Immature natural killer cell (primary cell): ENCODE data around the gene MYL2. TPM values are rescaled to one million over a fixed set of nuclear protein-coding genes. Genes with fewer than 3 reads are reported as not detected.
A peak's percentile ranks its signal among the peaks of the same experiment; 100 is the strongest.
"Not testable (repeated sequence)": the region's sequence is repeated elsewhere in the genome, so short reads cannot be mapped to it uniquely, and the experiment has no call there.

Experiments used
- DNase-seq, 3 donors: peaks; one replicate each; pipeline ENCODE4 v3.0.0; 2022; ENCODE audit warnings: mixed read lengths in 1 of 3
- H3K27ac Mint-ChIP-seq, 6 donors: one replicate each; pipeline ENCODE4 v1.8.0; 2020; ENCODE audit warnings: mixed read lengths in 6 of 6, mild to moderate bottlenecking in 5 of 6, inconsistent platforms in 4 of 6, moderate library complexity in 3 of 6
- H3K27me3 Mint-ChIP-seq, 3 donors: one replicate each; pipeline ENCODE4 v1.8.0; 2020 to 2021; ENCODE audit warnings: low read depth in 3 of 3, mild to moderate bottlenecking in 3 of 3, mixed read lengths in 3 of 3, moderate library complexity in 3 of 3, inconsistent platforms in 1 of 3
- H3K36me3 Mint-ChIP-seq, 3 donors: one replicate each; pipeline ENCODE4 v1.8.0; 2020; ENCODE audit warnings: mixed read lengths in 3 of 3, inconsistent platforms in 2 of 3, mild to moderate bottlenecking in 2 of 3
- H3K4me1 Mint-ChIP-seq, 2 donors: one replicate each; pipeline ENCODE4 v1.8.0; 2020; ENCODE audit warnings: inconsistent platforms in 2 of 2, mild to moderate bottlenecking in 2 of 2, mixed read lengths in 2 of 2, moderate library complexity in 1 of 2
- H3K4me3 Mint-ChIP-seq, 5 donors: one replicate each; pipeline ENCODE4 v1.8.0; 2020; ENCODE audit warnings: mild to moderate bottlenecking in 5 of 5, mixed read lengths in 5 of 5, inconsistent platforms in 3 of 5, moderate library complexity in 3 of 5
- H3K9me3 Mint-ChIP-seq, 6 donors: one replicate each; pipeline ENCODE4 v1.8.0; 2020; ENCODE audit warnings: mild to moderate bottlenecking in 6 of 6, mixed read lengths in 6 of 6, inconsistent platforms in 4 of 6, moderate library complexity in 3 of 6
- polyA plus RNA-seq, 3 donors: library from polyadenylated mRNA; unstranded; fragments of 300-500 nt; fragmentation: Illumina TruSeq; gene quantifications; one replicate each; pipeline ENCODE4 v1.2.3, GENCODE V29; 2021

Gene MYL2, protein sequence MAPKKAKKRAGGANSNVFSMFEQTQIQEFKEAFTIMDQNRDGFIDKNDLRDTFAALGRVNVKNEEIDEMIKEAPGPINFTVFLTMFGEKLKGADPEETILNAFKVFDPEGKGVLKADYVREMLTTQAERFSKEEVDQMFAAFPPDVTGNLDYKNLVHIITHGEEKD
- polyA plus RNA-seq = not detected

GRCh38 chr12:110920324-110920910, at the start of gene MYL2:
Gene MYL2, minus strand, starts transcription at chr12:110920579. Its CDS starts 50 bp downstream, at chr12:110920529.
- no peak for DNase-seq
- no peak within 1 kb of the TSS for H3K4me3 Mint-ChIP-seq
- H3K27me3 Mint-ChIP-seq = peaks cover 0 to 3% (median 3%) of the 10 kb centered on the region in 3 donors
- H3K4me1 Mint-ChIP-seq = no peaks in the 10 kb centered on the region
- no peak within 1 kb of the TSS for H3K27ac Mint-ChIP-seq
- no peaks in the 10 kb centered on the region for H3K9me3 Mint-ChIP-seq
- no peaks in the 10 kb centered on the region for H3K36me3 Mint-ChIP-seq

DNA sequence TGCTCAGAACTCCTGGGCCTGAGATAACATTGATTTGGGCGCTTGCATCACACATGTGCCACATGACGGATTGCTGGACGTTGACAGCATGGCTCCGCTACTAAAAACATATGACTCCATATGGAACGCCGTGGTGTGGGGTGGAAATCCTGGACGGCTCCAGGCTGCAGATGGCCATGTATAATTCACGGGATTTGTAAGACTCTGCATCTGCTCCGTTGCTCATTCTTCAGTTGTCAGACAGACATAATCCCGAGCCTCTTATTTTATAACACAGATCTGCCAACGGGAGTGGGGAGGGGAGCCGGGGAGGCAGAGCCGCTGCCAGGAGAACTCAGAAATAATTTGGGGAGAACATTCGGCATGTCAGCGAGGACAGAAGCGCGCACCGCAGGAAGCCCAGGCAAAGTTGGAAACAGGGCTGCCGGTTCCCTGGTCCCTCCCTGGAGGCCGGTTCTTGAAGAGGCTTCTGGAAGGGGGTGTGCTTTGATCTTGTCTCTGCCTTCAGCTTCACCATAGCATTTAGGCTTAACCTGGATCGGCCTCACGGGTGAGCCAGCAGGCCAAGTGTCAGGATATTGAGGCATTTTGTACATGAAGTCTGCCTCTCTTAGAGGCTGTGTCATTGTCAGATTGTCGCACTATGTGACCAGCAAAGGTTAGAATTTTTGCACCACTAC, 45.8 kb upstream of the MYL2 start:
- no peaks in the 10 kb centered on the region for H3K9me3 Mint-ChIP-seq
- no peaks in the 10 kb centered on the region for H3K36me3 Mint-ChIP-seq
- DNase-seq = no peak
- H3K27ac Mint-ChIP-seq = no peak overlapping the region
- no peak overlapping the region for H3K4me3 Mint-ChIP-seq
- H3K4me1 Mint-ChIP-seq = no peaks in the 10 kb centered on the region
- H3K27me3 Mint-ChIP-seq = peaks cover 0 to 9% (median 4%) of the 10 kb centered on the region in 3 donors

DNA sequence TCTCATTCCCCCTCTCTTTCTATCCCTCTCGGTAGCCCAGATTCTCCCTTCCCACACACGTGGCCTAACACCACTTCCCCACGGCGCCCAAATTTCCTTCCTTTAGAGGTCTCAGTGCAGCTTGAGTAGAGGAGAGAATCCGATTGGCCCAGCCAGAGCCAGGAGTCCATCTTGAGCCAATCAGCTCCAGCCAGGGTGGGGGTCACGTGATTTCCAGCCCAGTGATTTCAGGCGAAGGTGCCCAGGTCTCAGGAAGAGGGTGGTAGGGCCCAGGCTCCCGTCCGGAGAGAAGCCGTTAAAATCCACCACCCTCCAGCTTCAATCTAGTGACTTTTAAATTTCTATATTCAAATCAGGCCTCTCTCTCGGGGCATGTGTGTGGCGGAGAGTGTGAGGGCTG, 45.2 kb upstream of the MYL2 start:
- Mint-ChIP-seq H3K27ac (no peak overlapping the region), H3K27me3 (peaks cover 0 to 8% (median 7%) of the 10 kb centered on the region in 3 donors)
- no peak for DNase-seq

DNA sequence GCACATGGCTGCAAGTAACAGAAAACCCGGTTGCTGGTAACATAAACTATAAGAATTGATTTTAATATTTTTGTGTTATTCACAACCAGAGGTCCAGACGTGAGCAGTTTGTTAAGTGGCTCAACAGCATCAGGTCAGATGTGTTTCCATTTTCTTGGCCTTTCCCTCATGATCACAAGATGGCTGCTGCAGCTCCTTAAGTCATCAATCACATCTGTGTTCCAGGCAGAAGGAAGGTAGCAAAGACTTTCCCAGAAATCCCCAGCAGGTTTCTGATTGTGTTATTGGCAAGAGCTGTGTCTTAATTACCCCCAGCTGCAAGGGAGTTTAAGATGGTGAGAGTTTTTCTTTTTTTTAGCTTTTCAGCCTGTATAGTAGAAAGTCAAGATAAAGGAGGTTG, 40.4 kb upstream of the MYL2 start:
- no peaks in the 10 kb centered on the region for H3K36me3 Mint-ChIP-seq

More for the DNA sequence above, 45.2 kb upstream of the MYL2 start:
- Mint-ChIP-seq H3K4me3 (no peak overlapping the region), H3K36me3 (no peaks in the 10 kb centered on the region), H3K9me3 (no peaks in the 10 kb centered on the region), H3K4me1 (no peaks in the 10 kb centered on the region)

DNA sequence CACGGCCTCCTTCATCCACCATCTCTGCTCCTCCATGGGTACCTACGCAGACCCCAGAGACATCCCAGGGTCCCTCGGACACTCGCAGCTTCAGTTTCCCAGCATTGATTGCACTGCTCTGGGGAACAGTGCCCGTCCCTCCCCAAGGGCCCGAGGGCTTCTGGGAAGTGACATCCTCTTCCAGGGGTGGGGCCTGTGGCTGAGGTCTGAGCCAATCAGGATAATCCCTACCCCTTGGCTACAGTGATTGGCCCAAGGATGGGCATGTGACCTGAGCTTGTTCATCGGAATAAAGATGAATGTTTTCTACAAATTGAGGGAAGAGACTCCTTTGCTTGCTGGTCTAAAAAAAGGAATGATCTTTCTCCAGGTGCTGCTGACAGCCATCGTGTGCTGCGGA, 37.3 kb upstream of the MYL2 start:
- no peaks in the 10 kb centered on the region for H3K9me3 Mint-ChIP-seq
- no peak overlapping the region for H3K27ac Mint-ChIP-seq
- H3K36me3 Mint-ChIP-seq = no peaks in the 10 kb centered on the region
- no peaks in the 10 kb centered on the region for H3K4me1 Mint-ChIP-seq
- DNase-seq = no peak
- H3K4me3 Mint-ChIP-seq = no peak overlapping the region
- H3K27me3 Mint-ChIP-seq = peaks cover 5 to 11% (median 5%) of the 10 kb centered on the region in 3 donors

More for the DNA sequence above, 40.4 kb upstream of the MYL2 start:
- H3K9me3 Mint-ChIP-seq = no peaks in the 10 kb centered on the region
- peaks cover 5 to 13% (median 9%) of the 10 kb centered on the region in 3 donors for H3K27me3 Mint-ChIP-seq
- no peak overlapping the region for H3K4me3 Mint-ChIP-seq
- no peaks in the 10 kb centered on the region for H3K4me1 Mint-ChIP-seq
- no peak overlapping the region for H3K27ac Mint-ChIP-seq
- DNase-seq = no peak

- Mint-ChIP-seq H3K27me3 (peaks cover 5 to 11% (median 5%) of the 10 kb centered on the region in 3 donors), H3K9me3 (no peaks in the 10 kb centered on the region), H3K4me1 (no peaks in the 10 kb centered on the region), H3K27ac (no peak overlapping the region), H3K4me3 (no peak overlapping the region), H3K36me3 (no peaks in the 10 kb centered on the region)
- no peak for DNase-seq
These were observed 36.8 kb upstream of the MYL2 start for GRCh38 chr12:110957159-110957558.

- DNase-seq, H3K4me1 Mint-ChIP-seq, H3K27ac Mint-ChIP-seq, H3K4me3 Mint-ChIP-seq, H3K9me3 Mint-ChIP-seq, H3K36me3 Mint-ChIP-seq, H3K27me3 Mint-ChIP-seq: not testable (repeated sequence)
These were observed 30.5 kb upstream of the MYL2 start for GRCh38 chr12:110950867-110951266.

- not testable (repeated sequence) for H3K4me1 Mint-ChIP-seq, H3K4me3 Mint-ChIP-seq, H3K36me3 Mint-ChIP-seq
These were observed 30.1 kb upstream of the MYL2 start for GRCh38 chr12:110950466-110950865.

GRCh38 chr12:110948041-110948440, 27.7 kb upstream of the MYL2 start:
- Mint-ChIP-seq H3K27me3 (no peaks in the 10 kb centered on the region), H3K4me1 (no peaks in the 10 kb centered on the region), H3K36me3 (no peaks in the 10 kb centered on the region), H3K9me3 (peaks cover 0 to 14% (median 5%) of the 10 kb centered on the region in 6 donors), H3K27ac (no peak overlapping the region), H3K4me3 (no peak overlapping the region)
- no peak for DNase-seq

More at GRCh38 chr12:110950466-110950865, 30.1 kb upstream of the MYL2 start:
- H3K9me3 Mint-ChIP-seq = peaks cover 0 to 14% (median 5%) of the 10 kb centered on the region in 6 donors
- DNase-seq, H3K27me3 Mint-ChIP-seq, H3K27ac Mint-ChIP-seq: not testable (repeated sequence)

DNA sequence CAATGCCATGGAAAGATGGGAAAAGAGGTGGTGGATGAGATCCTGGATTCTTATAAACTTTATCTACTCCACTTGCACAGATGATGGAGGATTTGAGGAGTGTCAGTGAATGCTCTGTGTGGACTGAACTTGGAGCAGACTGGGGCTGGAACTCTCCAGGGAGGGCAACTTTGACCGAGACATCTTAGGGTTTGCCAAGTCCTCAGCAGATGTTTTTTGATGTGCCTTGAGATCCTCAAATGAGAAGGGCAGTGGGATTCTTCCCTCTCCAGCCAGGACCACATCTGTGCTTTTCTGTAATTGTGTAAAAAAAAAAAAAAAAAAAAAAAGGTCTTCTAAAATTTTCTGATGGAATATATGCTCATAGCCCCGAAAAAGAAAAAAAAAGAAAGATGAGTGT, 23.0 kb upstream of the MYL2 start:
- no peaks in the 10 kb centered on the region for H3K4me1 Mint-ChIP-seq
- no peak for DNase-seq
- H3K4me3 Mint-ChIP-seq = no peak overlapping the region
- peaks cover 0 to 4% (median 0%) of the 10 kb centered on the region in 3 donors for H3K27me3 Mint-ChIP-seq
- no peaks in the 10 kb centered on the region for H3K36me3 Mint-ChIP-seq
- peaks cover 0 to 14% (median 4%) of the 10 kb centered on the region in 6 donors for H3K9me3 Mint-ChIP-seq
- peak overlapping the region in 1 of 6 donors; percentile 6 for H3K27ac Mint-ChIP-seq

DNA sequence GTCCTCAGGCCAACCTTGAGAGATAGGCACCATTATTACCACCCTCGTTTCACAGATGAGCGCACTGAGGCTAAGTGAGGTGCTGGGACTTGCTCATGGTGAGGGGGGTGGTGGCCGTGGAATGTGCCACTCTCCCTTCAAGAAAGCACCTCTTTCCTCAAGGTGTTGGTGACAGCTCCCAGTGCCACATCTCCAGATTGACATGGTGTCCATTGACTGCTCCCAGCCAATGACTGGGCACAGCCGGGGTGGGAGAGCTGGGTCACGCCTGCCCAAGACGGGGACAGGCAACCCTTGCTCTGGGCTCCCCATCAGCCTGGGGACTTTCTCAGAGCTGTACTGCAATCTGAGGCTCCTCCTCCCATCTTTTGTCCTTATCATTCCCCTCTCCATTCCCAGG, 21.0 kb upstream of the MYL2 start:
- Mint-ChIP-seq H3K4me3 (no peak overlapping the region), H3K27ac (no peak overlapping the region), H3K4me1 (peaks cover 5% of the 10 kb centered on the region in 2 donors), H3K36me3 (peaks cover 0 to 4% (median 0%) of the 10 kb centered on the region in 3 donors), H3K9me3 (peaks cover 0 to 9% (median 0%) of the 10 kb centered on the region in 6 donors), H3K27me3 (peaks cover 2 to 9% (median 3%) of the 10 kb centered on the region in 3 donors)
- no peak for DNase-seq

GRCh38 chr12:110940933-110941332, 20.6 kb upstream of the MYL2 start:
- H3K4me1 Mint-ChIP-seq = peaks cover 5% of the 10 kb centered on the region in 2 donors
- no peak overlapping the region for H3K4me3 Mint-ChIP-seq
- H3K27ac Mint-ChIP-seq = no peak overlapping the region
- H3K36me3 Mint-ChIP-seq = peaks cover 0 to 4% (median 0%) of the 10 kb centered on the region in 3 donors
- peaks cover 0 to 5% (median 0%) of the 10 kb centered on the region in 6 donors for H3K9me3 Mint-ChIP-seq
- peaks cover 2 to 11% (median 3%) of the 10 kb centered on the region in 3 donors for H3K27me3 Mint-ChIP-seq
- DNase-seq = no peak

GRCh38 chr12:110940296-110940695, 19.9 kb upstream of the MYL2 start:
- DNase-seq = no peak
- no peak overlapping the region for H3K27ac Mint-ChIP-seq
- no peak overlapping the region for H3K4me3 Mint-ChIP-seq
- peaks cover 5% of the 10 kb centered on the region in 2 donors for H3K4me1 Mint-ChIP-seq
- H3K36me3 Mint-ChIP-seq = peaks cover 0 to 4% (median 0%) of the 10 kb centered on the region in 3 donors
- no peaks in the 10 kb centered on the region for H3K9me3 Mint-ChIP-seq
- peaks cover 3 to 11% (median 4%) of the 10 kb centered on the region in 3 donors for H3K27me3 Mint-ChIP-seq

DNA sequence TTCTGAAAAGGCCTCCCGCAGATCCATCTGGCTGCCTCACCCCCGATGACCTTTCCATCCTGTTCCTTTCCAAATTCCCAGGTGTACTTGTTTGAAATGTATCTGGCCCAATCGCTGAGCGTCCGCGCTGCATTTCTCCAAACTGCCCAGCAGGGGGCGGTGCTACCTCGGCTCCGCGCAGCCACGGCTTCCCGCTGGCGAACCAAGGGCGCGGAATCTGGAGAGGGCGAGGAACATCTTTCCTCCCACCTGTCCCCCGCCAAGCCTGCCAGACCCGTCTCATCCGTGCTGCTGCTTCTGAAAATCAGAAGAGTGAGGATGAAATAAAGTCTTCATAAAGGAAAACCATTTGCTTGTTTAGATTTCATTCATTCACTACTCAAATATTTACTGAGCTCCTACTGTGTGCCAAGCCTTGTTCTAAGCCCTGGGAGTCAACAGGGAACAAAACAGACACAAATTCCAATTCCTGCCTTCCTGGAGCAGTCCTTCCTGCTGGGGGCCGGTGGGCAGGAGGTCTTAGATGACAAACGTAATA, 16.8 kb upstream of the MYL2 start:
- H3K9me3 Mint-ChIP-seq = no peaks in the 10 kb centered on the region
- peaks cover 6 to 11% (median 11%) of the 10 kb centered on the region in 3 donors for H3K27me3 Mint-ChIP-seq
- H3K27ac Mint-ChIP-seq = no peak overlapping the region
- H3K4me3 Mint-ChIP-seq = no peak overlapping the region
- H3K36me3 Mint-ChIP-seq = peaks cover 0 to 4% (median 0%) of the 10 kb centered on the region in 3 donors
- DNase-seq = peak; percentile 25 to 29 (median 28)
- H3K4me1 Mint-ChIP-seq = peaks cover 5% of the 10 kb centered on the region in 2 donors
